Panc1 (cell line): ENCODE measurements around the gene ZNF157.

Experiments
- POLR2AphosphoS5 ChIP-seq: IDR thresholded peaks from 2 replicates; pipeline ENCODE4 v1.6.1; 2012; ENCODE audit warnings: mild to moderate bottlenecking, low read depth, low read length, moderate library complexity
- TF ChIP-seq, protein P1 (sequence below): fragments of 450-650 bp; IDR thresholded peaks from 2 replicates; pipeline ENCODE4 v1.5.1; 2017; ENCODE audit warnings: mild to moderate bottlenecking

GRCh38 chrX:47456080-47456479 is 85.7 kb downstream of the ZNF157 start:
- TF ChIP-seq, protein P1, sequence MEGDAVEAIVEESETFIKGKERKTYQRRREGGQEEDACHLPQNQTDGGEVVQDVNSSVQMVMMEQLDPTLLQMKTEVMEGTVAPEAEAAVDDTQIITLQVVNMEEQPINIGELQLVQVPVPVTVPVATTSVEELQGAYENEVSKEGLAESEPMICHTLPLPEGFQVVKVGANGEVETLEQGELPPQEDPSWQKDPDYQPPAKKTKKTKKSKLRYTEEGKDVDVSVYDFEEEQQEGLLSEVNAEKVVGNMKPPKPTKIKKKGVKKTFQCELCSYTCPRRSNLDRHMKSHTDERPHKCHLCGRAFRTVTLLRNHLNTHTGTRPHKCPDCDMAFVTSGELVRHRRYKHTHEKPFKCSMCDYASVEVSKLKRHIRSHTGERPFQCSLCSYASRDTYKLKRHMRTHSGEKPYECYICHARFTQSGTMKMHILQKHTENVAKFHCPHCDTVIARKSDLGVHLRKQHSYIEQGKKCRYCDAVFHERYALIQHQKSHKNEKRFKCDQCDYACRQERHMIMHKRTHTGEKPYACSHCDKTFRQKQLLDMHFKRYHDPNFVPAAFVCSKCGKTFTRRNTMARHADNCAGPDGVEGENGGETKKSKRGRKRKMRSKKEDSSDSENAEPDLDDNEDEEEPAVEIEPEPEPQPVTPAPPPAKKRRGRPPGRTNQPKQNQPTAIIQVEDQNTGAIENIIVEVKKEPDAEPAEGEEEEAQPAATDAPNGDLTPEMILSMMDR: no peak
- no peak for TF ChIP-seq POLR2AphosphoS5
